NCI-H1417 (cell line): ENCODE results near the gene MRM2.

Source experiments
- DNase-seq, 3 experiments: peaks; one replicate each; lab custom pipeline; 2025; lab: John Stamatoyannopoulos, UW

MRM2 gene

GRCh38 chr7:2185715-2186114, 56.3 kb downstream of the MRM2 start:
- DNase-seq: no peak
